ENCODE results near the gene KPTN. TPM values are rescaled to one million over a fixed set of nuclear protein-coding genes. Genes with fewer than 3 reads are reported as not detected.
"Not testable (repeated sequence)": the region's sequence is repeated elsewhere in the genome, so short reads cannot be mapped to it uniquely, and the experiment has no call there.

Gene KPTN
- total and polyA plus RNA-seq, 2 donors (not counting 1 experiment from before 2014, with no cell fraction given) = 5.3 to 6.9 TPM

GRCh38 chr19:47487551-47488515 is 3.8 kb upstream of the KPTN start:
- Histone ChIP-seq H2AFZ (ENCODE audit: low read length) (no peak overlapping the region), H3K79me2 (ENCODE audit: control insufficient read depth, insufficient read depth, low read length) (no peaks in the 10 kb centered on the region), H3K36me3 (ENCODE audit: control insufficient read depth, insufficient read depth, low read length) (peaks cover 20% of the 10 kb centered on the region), H3K4me3 (replicated peaks in 1 of 4; ENCODE audit: control extremely low read depth in 1 of 4, insufficient read depth in 1 of 4, low read depth in 3 of 4, low read length in 4 of 4) (no peak overlapping the region), H3K4me1 (ENCODE audit: control insufficient read depth, extremely low read depth, insufficient read depth, low read length) (peaks cover 2% of the 10 kb centered on the region), H3K4me2 (ENCODE audit: extremely low read depth, insufficient read depth, low read length) (no peak overlapping the region), H3K27me3 (ENCODE audit: control insufficient read depth, insufficient read depth, low read length) (no peaks in the 10 kb centered on the region), H3K9ac (ENCODE audit: insufficient read depth, low read length) (no peak overlapping the region), H3K27ac (ENCODE audit: insufficient read depth, low read length) (no peak overlapping the region), H4K20me1 (ENCODE audit: control insufficient read depth, extremely low read depth, insufficient read depth, low read length) (no peaks in the 10 kb centered on the region), H3K9me3 (ENCODE audit: control insufficient read depth, insufficient read depth, low read depth, low read length) (no peaks in the 10 kb centered on the region)
- TF ChIP-seq CTCF (conservative IDR thresholded peaks at IDR 0.05 in 1 of 2, IDR thresholded peaks at IDR 0.05 in 1 of 2; ENCODE audit: low read depth in 1 of 2, low read length in 2 of 2) (no peak), EZH2 (IDR thresholded peaks at IDR 0.05; ENCODE audit: low read length, missing control alignments) (no peak)
- no peak for DNase-seq (ENCODE audit: low read depth in 2 of 2)

- H3K4me2 ChIP-seq (ENCODE audit: extremely low read depth, insufficient read depth, low read length) = no peak overlapping the region
- TF ChIP-seq CTCF (conservative IDR thresholded peaks at IDR 0.05 in 1 of 2, IDR thresholded peaks at IDR 0.05 in 1 of 2; ENCODE audit: low read depth in 1 of 2, low read length in 2 of 2) (no peak), EZH2 (IDR thresholded peaks at IDR 0.05; ENCODE audit: low read length, missing control alignments) (no peak)
- H3K36me3 ChIP-seq (ENCODE audit: control insufficient read depth, insufficient read depth, low read length) = peaks cover 15% of the 10 kb centered on the region
- no peak overlapping the region for H3K4me3 ChIP-seq (replicated peaks in 1 of 4; ENCODE audit: control extremely low read depth in 1 of 4, insufficient read depth in 1 of 4, low read depth in 3 of 4, low read length in 4 of 4)
- no peaks in the 10 kb centered on the region for H3K27me3 ChIP-seq (ENCODE audit: control insufficient read depth, insufficient read depth, low read length)
- peaks cover 2% of the 10 kb centered on the region for H3K4me1 ChIP-seq (ENCODE audit: control insufficient read depth, extremely low read depth, insufficient read depth, low read length)
- no peaks in the 10 kb centered on the region for H4K20me1 ChIP-seq (ENCODE audit: control insufficient read depth, extremely low read depth, insufficient read depth, low read length)
- no peaks in the 10 kb centered on the region for H3K79me2 ChIP-seq (ENCODE audit: control insufficient read depth, insufficient read depth, low read length)
- no peak overlapping the region for H3K9ac ChIP-seq (ENCODE audit: insufficient read depth, low read length)
- no peaks in the 10 kb centered on the region for H3K9me3 ChIP-seq (ENCODE audit: control insufficient read depth, insufficient read depth, low read depth, low read length)
- no peak overlapping the region for H3K27ac ChIP-seq (ENCODE audit: insufficient read depth, low read length)
- H2AFZ ChIP-seq (ENCODE audit: low read length) = no peak overlapping the region
- no peak for DNase-seq (ENCODE audit: low read depth in 2 of 2)
These were observed 2.9 kb upstream of the KPTN start for GRCh38 chr19:47486900-47487299.

- not testable (repeated sequence) for H3K9ac ChIP-seq (ENCODE audit: insufficient read depth, low read length); H3K9me3 ChIP-seq (ENCODE audit: control insufficient read depth, insufficient read depth, low read depth, low read length); H3K4me2 ChIP-seq (ENCODE audit: extremely low read depth, insufficient read depth, low read length); H4K20me1 ChIP-seq (ENCODE audit: control insufficient read depth, extremely low read depth, insufficient read depth, low read length); H2AFZ ChIP-seq (ENCODE audit: low read length); H3K4me1 ChIP-seq (ENCODE audit: control insufficient read depth, extremely low read depth, insufficient read depth, low read length); H3K27me3 ChIP-seq (ENCODE audit: control insufficient read depth, insufficient read depth, low read length); H3K27ac ChIP-seq (ENCODE audit: insufficient read depth, low read length); H3K4me3 ChIP-seq (replicated peaks in 1 of 4; ENCODE audit: control extremely low read depth in 1 of 4, insufficient read depth in 1 of 4, low read depth in 3 of 4, low read length in 4 of 4); H3K79me2 ChIP-seq (ENCODE audit: control insufficient read depth, insufficient read depth, low read length); DNase-seq (ENCODE audit: low read depth in 2 of 2)
- H3K36me3 ChIP-seq (ENCODE audit: control insufficient read depth, insufficient read depth, low read length) = peaks cover 10% of the 10 kb centered on the region
These were observed 2.2 kb upstream of the KPTN start for GRCh38 chr19:47486220-47486619.

Measured in fibroblast of lung (primary cell).